Astrocyte of the hippocampus (primary cell): ENCODE results near the gene PDK2.
A peak's percentile ranks its signal among the peaks of the same experiment; 100 is the strongest.

ENCODE experiments used
- DNase-seq: peaks from one replicate; pipeline ENCODE4 v3.0.0; 2011; ENCODE audit warnings: low read depth, low spot score

The PDK2 gene

GRCh38 chr17:50149417-50150353, 54.5 kb downstream of the PDK2 start:
- DNase-seq = peak; percentile 80

DNA sequence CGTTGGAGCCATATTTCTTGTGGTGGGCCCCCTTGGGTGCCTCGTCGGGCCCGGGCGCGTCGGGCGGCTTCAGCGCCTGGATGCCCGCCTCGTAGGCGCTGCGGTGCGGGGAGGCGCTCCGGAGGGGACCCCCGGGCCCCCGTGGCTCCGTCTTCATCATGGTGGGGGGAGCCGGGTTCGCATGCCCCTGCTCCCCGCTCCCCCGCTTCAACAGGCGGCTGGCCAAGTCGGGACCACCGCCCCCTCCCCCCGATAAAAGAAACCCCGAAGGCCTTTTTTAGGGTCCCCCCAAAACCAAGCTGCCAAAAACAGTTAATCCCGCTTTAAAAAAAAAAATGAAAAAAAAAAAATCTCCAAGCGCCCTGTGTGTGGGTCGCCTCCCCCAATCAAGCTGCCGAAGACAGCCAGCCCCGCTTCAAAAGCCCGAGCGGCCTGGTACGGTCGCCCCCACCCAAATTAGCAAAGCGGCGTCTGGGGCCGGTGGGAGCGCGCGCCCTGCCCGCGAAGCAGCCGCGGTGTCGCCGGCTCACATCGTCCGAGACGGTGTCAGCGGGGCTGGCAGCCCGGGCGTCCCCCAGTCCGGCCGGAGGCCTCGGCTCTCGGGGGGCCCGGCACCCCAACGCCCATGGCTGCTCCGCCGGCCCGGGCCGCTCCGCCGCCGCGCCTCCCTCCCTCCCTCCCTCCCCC, 55.3 kb downstream of the PDK2 start, which contains the start of gene PPP1R9B:
Gene PPP1R9B, minus strand, starts transcription at position 324 of the 687 bp plus-strand sequence. Its CDS starts 164 bp downstream, at position 160.
- no peak for DNase-seq

- peak; percentile 97 for DNase-seq
Observed at GRCh38 chr17:50151041-50151936, 56.1 kb downstream of the PDK2 start.

DNA sequence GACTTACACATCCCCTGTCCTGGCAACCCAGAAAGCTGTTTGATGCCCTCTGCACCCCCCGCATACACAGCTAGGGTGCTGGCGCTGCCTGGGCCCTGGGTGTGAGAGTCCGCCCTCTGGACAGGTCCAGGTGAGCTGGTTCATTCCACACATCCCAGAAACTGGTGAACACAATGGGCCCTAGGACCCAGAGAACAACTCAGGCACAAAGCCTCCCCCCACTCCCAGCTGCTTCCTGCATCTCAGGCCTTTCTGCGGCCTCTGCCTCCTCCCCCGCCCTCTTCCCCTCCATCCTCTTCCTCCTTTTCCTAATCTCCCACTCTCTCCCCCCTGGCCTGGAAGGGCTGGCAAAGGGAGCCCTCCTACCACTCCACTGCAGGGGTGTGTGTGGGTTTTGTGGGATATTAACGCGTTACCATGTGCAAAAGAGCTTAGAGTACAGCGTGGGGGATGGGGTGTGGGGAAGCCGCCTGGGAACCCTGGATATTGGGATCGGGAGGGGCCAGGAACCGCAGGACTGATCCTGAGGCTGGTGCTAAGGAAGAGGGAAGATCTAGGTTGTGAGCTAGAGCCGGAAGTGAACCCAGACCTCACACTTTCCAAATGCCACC, 56.9 kb downstream of the PDK2 start:
- DNase-seq = peak; percentile 90

DNA sequence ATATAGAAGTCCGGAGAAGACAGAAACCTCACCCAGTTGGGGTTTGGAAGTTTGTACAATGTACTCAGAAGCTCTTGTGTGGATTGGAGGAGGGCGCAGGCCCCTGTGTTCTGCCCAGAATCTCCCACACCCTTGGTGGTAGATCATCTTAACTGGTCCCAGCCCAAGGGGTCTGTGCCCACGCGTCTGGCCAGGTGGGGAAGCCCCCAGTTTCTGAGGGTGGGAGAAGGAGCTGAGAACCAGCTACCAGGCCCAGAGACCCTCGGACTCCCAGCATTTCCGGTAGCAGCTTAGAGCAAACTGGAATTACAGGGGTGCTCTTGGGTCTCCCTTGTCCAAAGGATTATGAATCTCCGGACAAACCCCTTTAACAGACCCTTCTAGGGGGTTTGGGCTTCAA, 57.6 kb downstream of the PDK2 start:
- no peak for DNase-seq

GRCh38 chr17:50153650-50154575, 58.8 kb downstream of the PDK2 start:
- peak; percentile 61 for DNase-seq

GRCh38 chr17:50154604-50155003, 59.5 kb downstream of the PDK2 start:
- no peak for DNase-seq

- DNase-seq = no peak
Observed at GRCh38 chr17:50155115-50155819, 60.1 kb downstream of the PDK2 start.

DNA sequence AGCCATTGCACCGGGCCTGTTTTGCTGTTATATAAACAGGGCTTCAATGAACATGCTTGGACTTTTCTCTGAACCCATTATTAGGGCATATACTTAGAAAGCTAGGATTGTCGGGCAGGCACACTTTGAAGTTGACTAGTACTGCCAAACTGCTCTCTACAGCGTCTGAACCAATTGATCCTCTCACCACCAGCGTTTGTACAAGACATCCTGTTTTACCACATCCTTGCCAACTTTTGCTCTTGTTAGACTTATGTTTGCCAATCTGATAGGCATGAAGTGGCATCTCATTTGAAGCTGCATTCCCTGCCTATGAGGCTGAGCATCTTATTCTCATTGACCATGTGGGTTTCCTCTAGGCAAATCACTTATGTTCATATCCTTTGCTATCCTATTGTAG, 62.7 kb downstream of the PDK2 start:
- DNase-seq = no peak

DNA sequence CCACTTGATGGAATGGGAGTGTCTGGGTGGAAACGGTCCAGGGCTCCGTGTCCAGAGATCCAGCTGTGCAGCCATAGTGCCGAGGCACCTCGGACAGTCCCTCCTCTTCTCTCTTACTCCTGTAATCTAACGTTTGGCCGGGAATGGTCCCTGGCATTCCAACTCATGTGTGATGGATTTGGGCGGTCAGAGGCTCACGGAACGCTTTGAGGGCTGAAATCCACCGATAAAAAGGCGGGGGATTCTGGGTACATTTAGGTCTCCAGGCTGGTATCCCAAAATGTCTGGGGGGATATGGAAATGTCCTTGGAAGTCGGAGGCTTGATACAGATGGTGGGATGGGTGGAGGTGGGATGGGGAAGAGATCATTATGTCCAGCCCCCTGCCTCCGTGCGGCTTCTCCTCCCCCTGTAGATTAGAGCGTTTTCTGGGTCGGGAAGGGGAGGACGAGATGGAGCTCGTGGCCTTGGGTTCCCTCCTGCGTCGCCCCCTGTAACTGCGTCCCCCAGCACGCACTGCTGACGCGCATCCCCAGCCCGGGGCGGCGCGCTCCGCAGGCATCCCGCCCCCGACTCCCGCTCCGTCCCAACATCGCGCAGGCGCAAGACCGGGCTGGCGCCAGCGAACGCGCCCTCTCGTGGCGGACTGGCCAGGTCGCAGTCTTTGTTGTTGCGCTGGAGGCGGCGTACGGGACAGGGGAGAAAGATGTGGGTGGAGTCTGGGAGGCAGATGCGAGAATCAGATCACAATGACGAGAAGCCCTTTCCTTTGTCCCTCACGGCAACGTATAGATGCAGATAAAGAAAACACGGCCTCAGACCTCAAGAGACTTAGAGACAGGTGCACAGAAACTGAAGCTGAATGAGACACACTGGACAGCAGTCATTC, 66.1 kb downstream of the PDK2 start:
- peak; percentile 97 for DNase-seq
